Measurements from ENCODE around the gene LRFN2.

LRFN2 gene

DNA sequence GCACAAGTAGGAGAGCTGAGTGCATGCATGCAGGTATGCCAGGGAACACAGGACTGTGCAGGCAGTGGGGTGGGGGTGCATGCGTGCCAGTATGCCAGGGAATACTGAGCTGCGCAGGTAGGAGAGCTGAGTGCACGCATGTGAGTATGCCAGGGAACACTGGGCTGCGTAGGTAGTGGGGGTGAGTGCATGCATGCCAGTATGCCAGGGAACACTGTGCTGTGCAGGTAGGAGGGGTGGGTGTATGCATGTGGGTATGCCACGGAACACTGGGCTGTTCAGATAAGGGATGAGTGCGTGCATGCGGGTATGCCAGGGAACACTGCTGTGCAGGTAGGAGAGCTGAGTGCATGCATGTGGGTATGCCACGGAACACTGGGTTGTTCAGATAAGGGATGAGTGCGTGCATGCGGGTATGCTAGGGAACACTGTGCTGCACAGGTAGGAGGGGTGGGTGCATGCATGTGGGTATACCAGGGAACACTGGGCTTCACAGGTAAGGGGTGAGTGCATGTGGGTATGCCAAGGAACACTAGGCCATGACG is 77.4 kb downstream of the LRFN2 start:
- DNase-seq: no peak

GRCh38 chr6:40509086-40509485 is 78.1 kb downstream of the LRFN2 start:
- DNase-seq: no peak

- no peak for DNase-seq
Observed at GRCh38 chr6:40506954-40507353, 80.2 kb downstream of the LRFN2 start.

DNA sequence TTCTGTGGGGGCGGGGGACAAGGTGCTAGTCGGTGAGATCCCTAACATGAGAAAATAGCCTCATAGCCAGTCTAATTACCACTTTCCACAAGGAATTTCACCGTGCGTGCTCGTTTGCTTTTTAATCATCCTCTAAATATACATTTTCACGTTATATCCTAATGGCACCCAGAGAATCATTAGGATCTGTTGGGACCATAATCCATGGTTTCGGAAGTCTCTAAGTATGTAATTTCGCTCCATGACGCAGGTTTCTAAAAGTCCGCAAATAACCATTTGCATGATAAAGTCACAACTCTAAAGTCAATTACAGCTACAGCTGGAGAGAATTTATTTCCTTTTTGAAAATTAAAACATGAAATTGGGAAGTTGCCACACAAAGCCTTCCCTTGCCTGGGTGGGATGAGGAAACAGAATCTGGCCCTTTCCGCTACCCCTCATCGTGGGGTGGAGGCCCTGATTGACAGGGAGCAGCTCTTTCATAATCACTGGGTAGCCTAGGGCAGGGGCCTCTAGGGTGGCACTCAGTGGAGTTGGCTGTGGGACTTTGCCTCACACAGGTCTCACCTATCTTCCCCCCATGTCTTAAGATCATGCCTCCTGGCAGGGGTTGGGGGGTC is 81.9 kb downstream of the LRFN2 start:
- no peak for DNase-seq

- no peak for DNase-seq
Observed at GRCh38 chr6:40504274-40504673, 82.9 kb downstream of the LRFN2 start.

- no peak for DNase-seq
Observed at GRCh38 chr6:40500227-40500626, 86.9 kb downstream of the LRFN2 start.

GRCh38 chr6:40499215-40499614 is 87.9 kb downstream of the LRFN2 start:
- no peak for DNase-seq

GRCh38 chr6:40498148-40498547 is 89.0 kb downstream of the LRFN2 start:
- DNase-seq: no peak

DNA sequence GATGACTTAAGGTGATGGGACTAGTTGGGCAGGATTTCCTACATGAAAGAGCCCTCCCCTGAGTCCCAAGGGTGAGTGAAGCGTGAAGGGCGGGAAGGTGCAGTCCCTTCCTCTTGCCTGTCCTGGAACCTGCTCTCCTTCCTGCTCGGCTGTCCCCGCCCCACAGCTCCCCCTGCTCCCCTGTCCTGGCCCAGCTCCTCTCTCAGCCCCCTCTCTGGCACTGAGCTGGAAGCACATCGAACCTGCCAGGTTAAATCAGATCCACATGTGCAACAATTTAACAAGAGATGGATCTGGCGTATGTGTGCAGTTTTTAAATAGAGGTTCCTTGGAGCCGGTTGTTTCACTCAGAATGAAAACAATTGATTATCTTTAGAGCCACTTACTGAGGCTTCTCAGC is 95.0 kb downstream of the LRFN2 start:
- DNase-seq: no peak

DNA sequence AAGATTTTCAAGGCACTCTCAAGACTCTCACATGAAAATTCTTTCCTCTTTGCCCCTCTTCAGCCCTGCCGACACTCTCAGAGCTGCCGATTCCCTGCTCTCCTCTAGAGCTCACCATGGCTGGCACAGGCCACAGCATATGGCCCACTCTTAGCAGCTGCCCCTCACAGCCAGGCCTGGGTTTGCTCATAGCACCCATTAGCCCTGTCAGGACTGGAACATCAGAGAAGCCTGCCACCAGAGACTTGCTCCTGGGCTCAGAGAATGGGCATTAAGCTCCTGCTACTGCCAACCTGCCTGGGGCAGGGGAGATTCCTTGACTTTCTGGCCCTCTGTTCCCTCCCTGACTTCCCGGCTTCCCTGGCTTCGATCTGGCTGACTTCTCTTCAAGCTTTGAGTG is 96.7 kb downstream of the LRFN2 start:
- DNase-seq: no peak

- no peak for DNase-seq
Observed at GRCh38 chr6:40489798-40490197, 97.4 kb downstream of the LRFN2 start.

GRCh38 chr6:40486576-40486975 is 100.6 kb downstream of the LRFN2 start:
- no peak for DNase-seq

DNA sequence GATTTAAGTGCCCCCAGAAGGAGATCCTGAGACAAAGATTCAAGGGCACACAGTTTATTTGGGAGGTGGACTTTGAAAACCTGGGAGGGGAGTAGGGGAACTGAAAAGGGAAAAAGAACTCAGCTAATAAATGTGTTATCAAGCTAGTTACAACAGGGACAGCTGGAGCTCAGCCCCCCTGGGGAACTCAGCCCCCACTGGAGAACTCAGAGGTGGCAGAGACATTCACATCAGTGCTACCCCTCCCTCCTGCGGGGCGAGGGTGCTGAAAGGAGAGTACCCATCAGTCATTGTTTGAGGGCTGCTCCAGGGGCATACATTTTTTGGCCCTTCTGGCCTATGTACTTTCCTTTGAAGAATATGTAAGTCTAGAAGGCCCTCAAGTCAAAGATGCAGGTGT is 101.4 kb downstream of the LRFN2 start:
- no peak for DNase-seq

DNA sequence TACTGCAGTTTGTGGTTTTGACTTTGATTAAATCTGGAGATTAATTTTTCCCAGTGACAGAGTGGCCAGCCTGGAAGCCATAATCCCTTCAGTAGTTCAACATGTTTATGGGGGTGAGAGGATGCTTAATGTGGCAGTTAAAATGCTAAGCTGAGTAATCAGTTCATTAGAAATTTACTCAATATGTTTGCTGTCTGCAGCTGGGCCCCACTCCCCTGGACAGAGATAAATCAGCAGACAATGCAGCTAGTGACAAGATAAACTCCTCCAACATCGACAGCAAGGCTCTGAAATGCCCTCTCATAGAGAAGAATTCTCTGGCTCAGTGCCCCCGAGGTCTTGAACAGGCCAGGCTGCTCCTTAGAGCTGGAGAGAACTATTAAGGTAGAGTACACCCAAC is 101.9 kb downstream of the LRFN2 start:
- DNase-seq: no peak

DNA sequence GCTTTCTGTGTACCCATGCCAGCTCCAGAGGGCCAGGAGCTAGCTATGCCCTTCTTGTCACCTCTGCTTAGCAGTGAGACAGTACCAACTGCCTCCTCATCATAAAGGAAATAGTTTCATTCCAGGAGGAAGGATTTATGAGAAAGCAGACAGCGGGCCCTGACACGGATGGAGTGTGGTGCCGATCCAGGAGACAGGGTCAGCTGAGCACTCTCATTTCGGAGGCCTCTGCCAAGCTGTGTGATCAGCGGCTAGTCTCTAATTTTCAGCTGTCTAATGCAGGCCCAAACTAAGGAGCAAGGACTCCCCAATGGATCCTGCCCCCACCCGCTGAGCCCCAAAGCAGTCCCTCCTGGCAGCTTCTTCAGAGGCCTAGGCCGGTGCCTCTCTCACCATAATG is 103.1 kb downstream of the LRFN2 start:
- DNase-seq: no peak

DNA sequence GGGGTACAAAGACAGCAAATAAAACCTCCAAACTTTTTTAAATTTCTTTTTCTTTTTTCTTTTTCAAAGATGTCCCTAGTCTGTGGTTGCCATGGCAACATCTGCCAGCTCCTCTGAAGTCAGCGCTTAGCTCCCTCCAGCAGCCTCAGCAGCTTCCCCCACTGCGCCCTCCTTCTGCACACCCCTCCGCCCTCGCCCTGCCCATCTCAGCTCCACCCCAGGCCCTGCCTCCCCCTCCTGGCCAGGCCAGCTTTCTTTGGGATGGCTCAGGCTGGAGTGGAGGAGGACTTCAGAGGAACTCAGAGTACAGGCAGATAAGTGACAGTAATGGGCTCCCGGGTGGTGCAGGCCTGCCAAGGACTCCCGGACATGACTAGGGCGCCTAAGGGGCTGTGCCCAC is 104.6 kb downstream of the LRFN2 start:
- DNase-seq: no peak

DNA sequence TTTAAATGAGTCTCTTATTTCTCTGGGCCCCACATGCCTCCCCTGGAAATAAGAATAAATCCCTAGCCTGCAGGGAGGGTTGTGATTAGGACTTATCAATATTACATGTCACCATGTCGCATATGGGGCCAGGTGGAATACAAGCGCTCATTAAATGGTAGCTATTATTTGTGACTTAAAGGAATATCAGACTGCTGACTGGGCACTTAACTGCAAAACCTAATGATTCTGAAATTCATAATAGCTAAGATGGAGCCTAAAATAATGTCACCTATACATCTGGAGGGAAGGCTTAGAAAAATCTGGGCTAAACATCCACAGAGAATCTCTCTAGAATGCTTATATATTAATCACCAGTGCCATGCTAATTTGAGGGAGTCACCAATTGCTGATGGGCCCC is 106.5 kb downstream of the LRFN2 start:
- DNase-seq: no peak

- no peak for DNase-seq
Observed at GRCh38 chr6:40479706-40480105, 107.5 kb downstream of the LRFN2 start.

- DNase-seq: peak; percentile 88
Observed at GRCh38 chr6:40477246-40478126, 109.7 kb downstream of the LRFN2 start.

- no peak for DNase-seq
Observed at GRCh38 chr6:40476673-40477072, 110.5 kb downstream of the LRFN2 start.

- DNase-seq: no peak
Observed at GRCh38 chr6:40474937-40475336, 112.2 kb downstream of the LRFN2 start.

- DNase-seq: peak; percentile 84
Observed at GRCh38 chr6:40473026-40473425, 114.1 kb downstream of the LRFN2 start.

DNA sequence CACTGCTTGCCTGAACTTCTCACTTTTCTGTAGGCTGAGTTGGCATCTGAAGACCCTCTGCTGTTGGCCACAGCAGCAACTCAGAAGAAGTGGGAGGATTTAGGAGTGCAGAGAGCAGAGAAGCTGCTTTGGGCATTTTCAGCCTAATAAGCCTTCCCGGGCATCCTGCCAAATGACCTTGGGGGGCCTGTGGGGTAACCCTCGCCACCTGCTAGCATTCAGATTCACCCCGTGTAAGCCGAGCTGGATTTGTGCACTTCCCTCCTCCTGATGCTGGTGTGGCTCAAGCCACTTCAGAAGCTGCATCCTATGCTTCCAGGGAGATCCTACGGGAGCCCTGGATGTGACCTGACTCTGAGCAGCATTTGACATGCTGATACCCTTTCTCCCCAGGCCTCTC is 114.8 kb downstream of the LRFN2 start:
- peak; percentile 71 for DNase-seq

DNA sequence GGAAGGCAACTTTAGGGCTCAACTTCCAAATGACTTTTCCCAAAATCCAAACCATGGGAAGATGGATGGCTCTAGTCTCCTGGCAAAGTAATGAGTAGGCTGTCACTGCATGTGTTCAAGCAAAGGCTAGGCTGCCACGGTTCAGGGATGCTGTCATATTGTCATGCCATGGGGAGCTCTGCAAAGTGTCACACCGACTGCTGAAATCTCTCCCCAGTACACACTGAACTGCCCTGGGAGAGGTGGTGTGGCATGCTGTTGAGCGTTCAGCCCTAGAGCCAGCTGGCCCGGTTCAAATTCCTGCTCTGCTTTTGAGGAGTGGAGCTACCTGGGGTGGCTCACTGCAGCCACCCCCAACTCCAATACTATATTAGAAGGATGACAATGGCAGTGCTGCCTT is 115.9 kb downstream of the LRFN2 start:
- no peak for DNase-seq

Data from NCI-H2171 (cell line).